Urothelium cell line (cell line): ENCODE data around the gene NCOR2.
"Not testable (repeated sequence)": the region's sequence is repeated elsewhere in the genome, so short reads cannot be mapped to it uniquely, and the experiment has no call there.

Experiments
- DNase-seq: peaks from one replicate; pipeline ENCODE4 v3.0.0; 2011; ENCODE audit warnings: low spot score, mixed read lengths
- FAIRE-seq: peaks from 2 replicates; lab custom pipeline; 2011; peaks lifted over from hg19 to GRCh38; lab: Jason Lieb, UNC

NCOR2 gene

GRCh38 chr12:124601706-124602105 lies 34.3 kb upstream of the NCOR2 start:
- FAIRE-seq, result no peak
- DNase-seq, result no peak

- no peak for DNase-seq
- FAIRE-seq, result no peak
Observed at GRCh38 chr12:124599074-124599999, 31.9 kb upstream of the NCOR2 start.

DNA sequence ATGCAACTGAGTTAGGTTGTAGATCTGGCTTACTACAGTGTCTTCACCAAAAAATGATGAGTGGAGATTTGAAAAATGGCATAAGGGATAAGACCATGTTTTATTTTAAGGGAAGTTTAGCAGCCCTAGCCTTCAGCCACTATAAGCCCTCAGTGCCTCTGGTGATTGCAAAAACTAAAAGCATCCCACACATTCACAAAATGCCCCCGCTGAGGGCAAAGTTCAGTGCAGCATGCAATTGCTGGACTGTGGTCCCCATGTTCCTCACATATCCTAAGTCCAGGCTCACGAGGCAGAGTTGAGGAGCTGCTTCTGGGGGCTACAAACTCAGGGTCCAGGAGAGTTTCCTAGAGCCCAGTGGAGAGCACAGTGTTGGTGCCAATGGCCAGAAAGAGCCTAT lies 29.6 kb upstream of the NCOR2 start:
- DNase-seq, result no peak
- no peak for FAIRE-seq

DNA sequence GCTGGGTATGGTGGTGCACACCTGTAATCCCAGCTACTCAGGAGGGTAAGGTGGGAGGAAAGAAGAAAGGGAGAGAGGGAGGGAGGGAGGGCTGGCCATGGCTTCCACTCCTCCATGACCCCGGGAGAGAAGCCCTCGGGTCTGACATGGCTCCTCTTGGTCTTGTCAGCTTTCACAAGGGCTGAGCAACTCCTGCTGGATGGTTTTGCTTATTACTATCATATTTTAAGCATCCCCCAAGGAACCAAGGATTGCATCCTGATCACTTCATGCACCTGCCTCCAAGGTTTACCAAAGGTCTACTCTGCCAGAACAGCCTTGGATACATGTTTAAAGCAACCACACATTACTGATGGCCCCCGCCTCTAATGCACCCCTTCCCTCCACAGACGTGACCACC lies 28.0 kb upstream of the NCOR2 start:
- DNase-seq (no peak), FAIRE-seq (no peak)

GRCh38 chr12:124594851-124595250 lies 27.4 kb upstream of the NCOR2 start:
- DNase-seq (no peak), FAIRE-seq (no peak)

- DNase-seq (no peak), FAIRE-seq (no peak)
Observed at GRCh38 chr12:124593851-124594401, 26.5 kb upstream of the NCOR2 start.

GRCh38 chr12:124593176-124593575 lies 25.8 kb upstream of the NCOR2 start:
- DNase-seq (no peak), FAIRE-seq (no peak)

GRCh38 chr12:124592481-124593160 lies 25.2 kb upstream of the NCOR2 start:
- FAIRE-seq (no peak), DNase-seq (no peak)

- DNase-seq (peak; percentile 71), FAIRE-seq (no peak)
Observed at GRCh38 chr12:124592050-124592449, 24.6 kb upstream of the NCOR2 start.

DNA sequence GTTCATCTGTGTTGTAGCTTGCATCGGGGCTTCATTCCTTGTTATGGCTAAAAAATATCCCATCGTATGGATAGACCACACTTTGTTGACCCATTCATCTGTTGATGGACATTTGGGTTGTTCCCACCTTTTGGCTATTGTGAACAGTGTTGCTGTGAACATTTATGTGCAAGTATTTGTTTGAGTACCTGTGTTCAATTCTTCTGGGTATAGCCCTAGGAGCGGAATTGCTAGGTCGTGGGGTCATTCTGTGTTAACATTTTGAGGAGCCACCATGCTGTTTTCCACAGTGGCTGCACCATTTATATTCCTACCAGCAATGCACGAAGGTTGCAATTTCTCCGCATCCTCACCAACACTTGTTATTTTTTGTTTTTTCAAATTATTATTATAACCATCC lies 23.0 kb upstream of the NCOR2 start:
- DNase-seq, result no peak
- FAIRE-seq, result no peak

DNA sequence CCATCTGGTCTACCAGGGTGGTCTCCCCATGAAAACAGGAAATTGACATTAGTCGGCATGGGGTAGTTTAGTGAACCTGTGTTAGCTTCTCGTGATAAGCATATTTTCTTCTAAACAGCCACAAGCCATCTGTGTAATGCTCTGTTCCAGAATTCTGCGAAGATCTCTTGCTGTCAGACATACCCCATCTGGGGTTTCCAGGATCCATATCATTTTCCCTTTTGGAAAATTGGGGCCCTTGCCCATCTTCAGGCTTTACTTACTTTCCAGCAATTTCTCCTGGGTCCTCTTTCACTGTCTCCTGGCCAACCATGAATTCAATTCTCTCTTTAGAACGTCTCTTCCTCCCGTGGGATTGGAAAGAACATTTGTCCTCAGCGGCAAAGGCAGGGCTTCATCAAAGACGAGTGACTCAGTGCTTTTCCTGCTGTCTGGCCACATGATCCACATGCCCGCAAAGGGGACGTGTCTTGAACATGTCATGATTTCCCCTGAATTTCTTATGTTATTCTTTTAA lies 21.4 kb upstream of the NCOR2 start:
- FAIRE-seq (no peak), DNase-seq (peak; percentile 84)

GRCh38 chr12:124588018-124588634 lies 20.7 kb upstream of the NCOR2 start:
- FAIRE-seq (no peak), DNase-seq (no peak)

- FAIRE-seq, result no peak
Observed at GRCh38 chr12:124586756-124587155, 19.3 kb upstream of the NCOR2 start.

GRCh38 chr12:124584494-124584893 lies 17.1 kb upstream of the NCOR2 start:
- DNase-seq, FAIRE-seq: not testable (repeated sequence)

More at GRCh38 chr12:124586756-124587155, 19.3 kb upstream of the NCOR2 start:
- DNase-seq, result no peak

GRCh38 chr12:124583854-124584253 lies 16.4 kb upstream of the NCOR2 start:
- DNase-seq, result no peak

GRCh38 chr12:124582108-124582424 lies 14.7 kb upstream of the NCOR2 start:
- no peak for DNase-seq
- no peak for FAIRE-seq

More at GRCh38 chr12:124583854-124584253, 16.4 kb upstream of the NCOR2 start:
- no peak for FAIRE-seq

DNA sequence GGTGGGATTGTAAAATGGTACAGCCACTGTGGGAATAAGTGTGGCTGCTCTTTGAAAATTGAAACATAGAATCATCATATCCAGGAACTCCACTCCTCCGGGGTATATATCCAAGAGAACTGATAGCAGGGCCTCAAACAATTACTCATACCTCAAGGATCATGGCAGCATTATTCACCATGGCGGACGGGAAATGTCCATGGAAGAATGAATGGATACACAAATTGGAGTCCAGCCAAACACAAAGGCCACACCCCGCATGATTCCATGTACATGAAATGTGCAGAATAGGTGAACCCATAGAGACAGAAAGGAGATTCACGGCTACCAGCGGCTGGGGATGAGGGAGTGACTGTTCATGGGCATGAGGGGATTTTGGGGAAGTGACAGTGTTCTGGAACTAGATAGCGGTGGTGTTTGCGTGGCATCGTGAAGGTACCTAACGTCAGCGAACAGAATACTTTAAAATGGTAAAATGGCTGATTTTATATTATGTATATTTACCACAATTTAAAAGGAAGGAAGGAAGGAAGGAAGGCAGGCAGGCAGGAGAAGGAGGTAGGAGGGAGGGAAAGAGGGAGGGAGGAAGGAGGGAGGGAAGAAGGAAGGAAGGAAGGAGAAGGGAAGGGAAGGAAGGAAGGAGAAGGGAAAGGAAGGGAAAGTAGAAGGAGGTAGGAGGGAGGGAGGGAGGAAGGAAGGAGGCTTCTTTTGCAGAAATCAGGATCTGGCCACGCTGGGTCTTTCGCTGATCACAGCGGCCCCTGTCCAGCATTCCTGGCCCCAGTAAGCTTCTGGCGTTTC lies 14.1 kb upstream of the NCOR2 start:
- DNase-seq, result peak; percentile 57
- peak; percentile 85 for FAIRE-seq

GRCh38 chr12:124579921-124580517 lies 12.6 kb upstream of the NCOR2 start:
- DNase-seq, result no peak
- FAIRE-seq, result no peak

- DNase-seq, result no peak
- FAIRE-seq, result no peak
Observed at GRCh38 chr12:124578854-124579253, 11.4 kb upstream of the NCOR2 start.

DNA sequence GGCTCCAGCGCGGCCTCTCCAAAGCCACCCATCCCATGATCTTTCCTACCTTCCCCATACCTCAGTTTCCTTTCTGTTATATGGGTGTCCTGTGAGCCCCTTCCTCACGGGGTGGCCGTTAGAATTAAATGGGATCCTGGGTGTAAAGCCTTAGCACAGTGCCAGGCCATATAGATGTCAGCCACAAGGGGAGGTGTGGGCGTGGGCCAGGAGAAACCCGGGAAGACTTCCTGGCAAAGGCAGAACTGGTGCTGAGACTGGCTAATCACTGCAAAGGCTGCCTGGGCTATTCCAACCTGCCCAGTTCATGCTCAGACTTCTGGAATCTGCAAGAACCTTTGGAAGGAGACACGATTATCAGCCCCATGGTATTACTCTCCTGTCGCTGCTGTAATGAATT lies 11.0 kb upstream of the NCOR2 start:
- FAIRE-seq (no peak), DNase-seq (no peak)
